ENCODE results near the gene CPN1. TPM values are rescaled to one million over a fixed set of nuclear protein-coding genes. Genes with fewer than 3 reads are reported as not detected.
"Not testable (repeated sequence)": the region's sequence is repeated elsewhere in the genome, so short reads cannot be mapped to it uniquely, and the experiment has no call there.

CPN1 gene
- not detected for total RNA-seq
- long read RNA-seq = 0 reads

GRCh38 chr10:100081075-100082001 lies at the start of gene CPN1:
Gene CPN1 (minus strand): TSS chr10:100081869. CDS start chr10:100081625, 244 bp downstream.
- ATAC-seq (no peak), DNase-seq (no peak)
- intact Hi-C loops (cut with DNase I, micrococcal nuclease) = no loop called here

- ATAC-seq = no peak
- peak in 1 of 2 donors; percentile 6 for DNase-seq
- intact Hi-C loops (cut with DNase I, micrococcal nuclease) = no loop called here
These were observed 49.2 kb upstream of the CPN1 start for GRCh38 chr10:100130831-100131230.

GRCh38 chr10:100129424-100129823 lies 47.8 kb upstream of the CPN1 start:
- no peak for ATAC-seq
- intact Hi-C loops (cut with DNase I, micrococcal nuclease) = no loop called here
- no peak for DNase-seq

GRCh38 chr10:100128951-100129350 lies 47.3 kb upstream of the CPN1 start:
- no peak for ATAC-seq
- intact Hi-C loops (cut with DNase I, micrococcal nuclease) = no loop called here
- no peak for DNase-seq

GRCh38 chr10:100125335-100125734 lies 43.7 kb upstream of the CPN1 start:
- intact Hi-C loops (cut with DNase I, micrococcal nuclease); ATAC-seq; DNase-seq: not testable (repeated sequence)

- intact Hi-C loops (cut with DNase I, micrococcal nuclease) = no loop called here
- no peak for ATAC-seq
- DNase-seq = no peak
These were observed 42.4 kb upstream of the CPN1 start for GRCh38 chr10:100124097-100124496.

- DNase-seq = no peak
- intact Hi-C loops (cut with DNase I, micrococcal nuclease) = no loop called here
- no peak for ATAC-seq
These were observed 41.1 kb upstream of the CPN1 start for GRCh38 chr10:100122780-100123179.

GRCh38 chr10:100120550-100120949 lies 38.9 kb upstream of the CPN1 start:
- intact Hi-C loops (cut with DNase I, micrococcal nuclease) = no loop called here
- ATAC-seq (no peak), DNase-seq (no peak)

GRCh38 chr10:100119726-100120125 lies 38.1 kb upstream of the CPN1 start:
- intact Hi-C loops (cut with DNase I, micrococcal nuclease) = no loop called here
- no peak for ATAC-seq
- DNase-seq = no peak

GRCh38 chr10:100114976-100115770 lies 33.5 kb upstream of the CPN1 start:
- no peak for ATAC-seq
- intact Hi-C loops (cut with DNase I, micrococcal nuclease) = no loop called here
- DNase-seq = no peak

- no peak for ATAC-seq
- intact Hi-C loops (cut with DNase I, micrococcal nuclease) = no loop called here
- no peak for DNase-seq
These were observed 32.8 kb upstream of the CPN1 start for GRCh38 chr10:100114460-100114859.

GRCh38 chr10:100109670-100110069 lies 28.0 kb upstream of the CPN1 start:
- no peak for ATAC-seq
- no peak for DNase-seq
- intact Hi-C loops (cut with DNase I, micrococcal nuclease) = no loop called here

GRCh38 chr10:100106865-100107264 lies 25.2 kb upstream of the CPN1 start:
- intact Hi-C loops (cut with DNase I, micrococcal nuclease) = no loop called here
- ATAC-seq (no peak), DNase-seq (no peak)

GRCh38 chr10:100104300-100104699 lies 22.6 kb upstream of the CPN1 start:
- intact Hi-C loops (cut with DNase I, micrococcal nuclease) = no loop called here
- ATAC-seq = no peak
- no peak for DNase-seq

GRCh38 chr10:100103581-100103980 lies 21.9 kb upstream of the CPN1 start:
- DNase-seq (no peak), ATAC-seq (no peak)
- intact Hi-C loops (cut with DNase I, micrococcal nuclease) = no loop called here

- ATAC-seq (peak; percentile 81), DNase-seq (no peak)
- intact Hi-C loops (cut with DNase I, micrococcal nuclease) = no loop called here
These were observed 19.8 kb upstream of the CPN1 start for GRCh38 chr10:100101192-100102076.

GRCh38 chr10:100100651-100101184 lies 19.0 kb upstream of the CPN1 start:
- DNase-seq (no peak), ATAC-seq (no peak)
- intact Hi-C loops (cut with DNase I, micrococcal nuclease) = no loop called here

GRCh38 chr10:100089241-100089640 lies 7.6 kb upstream of the CPN1 start:
- intact Hi-C loops (cut with DNase I, micrococcal nuclease) = no loop called here
- no peak for ATAC-seq
- DNase-seq = no peak

GRCh38 chr10:100086708-100087107 lies 5.0 kb upstream of the CPN1 start:
- ATAC-seq; DNase-seq; intact Hi-C loops (cut with DNase I, micrococcal nuclease): not testable (repeated sequence)

All from left colon (tissue), 2 donors.